AG04450 (cell line): ENCODE measurements around the gene TMIGD2. TPM values are rescaled to one million over a fixed set of nuclear protein-coding genes. Genes with fewer than 3 reads are reported as not detected.

Source experiments
- CTCF ChIA-PET: fragments of 300-600, 350-600 bp; formaldehyde crosslinking; extraction: SDS; loops from one replicate; lab custom pipeline; 2022; ENCODE audit warnings: antibody characterized with exemption, inconsistent platforms; lab: Charles Lee
- POLR2A ChIA-PET: fragments of 350-600 bp; formaldehyde crosslinking; extraction: SDS; loops from one replicate; lab custom pipeline; 2021; ENCODE audit warnings: antibody characterized with exemption, inconsistent platforms; lab: Yijun Ruan, JAX
- DNase-seq: peaks from one replicate; pipeline ENCODE4 v3.0.0-alpha.2; 2011; ENCODE audit warnings: low read depth, low spot score
- H3K27ac ChIP-seq: one replicate; pipeline ENCODE4 v1.5.1; 2012; ENCODE audit warnings: low read depth, low read length, control low read depth
- H3K27me3 ChIP-seq: one replicate; pipeline ENCODE4 v1.6.0; 2012; ENCODE audit warnings: low read length; ENCODE audit not compliant: control insufficient read depth, insufficient read depth
- H3K4me3 ChIP-seq: 2 replicates; pipeline ENCODE4 v1.5.1; 2011; ENCODE audit warnings: mild to moderate bottlenecking, low read depth, low read length, control low read depth
- H3K9me3 ChIP-seq: 2 replicates; pipeline ENCODE4 v1.5.1; 2012; ENCODE audit warnings: low read length; ENCODE audit not compliant: control insufficient read depth, insufficient read depth
- CTCF ChIP-seq: IDR thresholded peaks from 2 replicates; pipeline ENCODE4 v1.5.1; 2011; ENCODE audit warnings: low read depth, low read length, control low read depth, inconsistent platforms
- polyA plus RNA-seq: library from polyadenylated mRNA; depleted of rRNA; stranded (reverse); fragments of >200 nt; gene quantifications from 2 replicates; pipeline ENCODE4 v1.2.3, GENCODE V29; 2011

Gene TMIGD2
- polyA plus RNA-seq, 1 experiment: not detected

- Histone ChIP-seq H3K9me3 (peaks cover 9% of the 10 kb centered on the region; the same call in 1 of the 2 replicates), H3K27ac (no peak overlapping the region), H3K27me3 (no peaks in the 10 kb centered on the region), H3K4me3 (no peak overlapping the region)
- TF ChIP-seq CTCF: no peak
- POLR2A ChIA-PET: no interaction called here
- no peak for DNase-seq
- CTCF ChIA-PET: no interaction called here
Observed at GRCh38 chr19:4310247-4311121, 8.3 kb upstream of the TMIGD2 start.

- Histone ChIP-seq H3K4me3 (no peak overlapping the region), H3K27me3 (no peaks in the 10 kb centered on the region), H3K27ac (no peak overlapping the region), H3K9me3 (peaks cover 6% of the 10 kb centered on the region; the same call in 1 of the 2 replicates)
- TF ChIP-seq CTCF: no peak
- CTCF ChIA-PET: no interaction called here
- DNase-seq: no peak
- POLR2A ChIA-PET: no interaction called here
Observed at GRCh38 chr19:4305659-4306058, 3.5 kb upstream of the TMIGD2 start.

- TF ChIP-seq CTCF: no peak
- no peak overlapping the region for H3K27ac ChIP-seq
- POLR2A ChIA-PET: no interaction called here
- CTCF ChIA-PET: no interaction called here
- H3K27me3 ChIP-seq: no peaks in the 10 kb centered on the region
- DNase-seq: no peak
- peaks cover 2% of the 10 kb centered on the region; the same call in 1 of the 2 replicates for H3K9me3 ChIP-seq
- peak overlapping the region; percentile 55; the same call in 1 of the 2 replicates for H3K4me3 ChIP-seq
Observed at GRCh38 chr19:4305257-4305612, 3.0 kb upstream of the TMIGD2 start.

GRCh38 chr19:4304538-4305256 is 2.5 kb upstream of the TMIGD2 start, which contains the start of gene FSD1:
Gene FSD1 (plus strand): TSS chr19:4304598. CDS start chr19:4304747, 149 bp downstream.
- Histone ChIP-seq H3K9me3 (no peaks in the 10 kb centered on the region), H3K27me3 (no peaks in the 10 kb centered on the region), H3K4me3 (peak within 1 kb of the TSS; percentile 55), H3K27ac (no peak within 1 kb of the TSS)
- ChIA-PET POLR2A (interaction anchor here (0.6 to 1.0 kb wide), 4 partner anchors 19 to 563 kb away, joined by 3 to 8 read pairs (median 5); partner anchors contain the start of gene PLIN3), CTCF (interaction anchor here (0.5 kb wide), 1 partner anchor 165 kb away, joined by 4 read pairs; no protein-coding TSS in a partner anchor)
- no peak for TF ChIP-seq CTCF
- no peak for DNase-seq
